Esophagus squamous epithelium (tissue), 5 donors: Measurements from ENCODE around the gene PARVA. TPM values are rescaled to one million over a fixed set of nuclear protein-coding genes. Genes with fewer than 3 reads are reported as not detected.

ENCODE experiments used
- DNase-seq: peaks from one replicate; lab custom pipeline; 2025; lab: John Stamatoyannopoulos, UW
- H3K27ac ChIP-seq, 4 donors: fragments of 200-600 bp; sonication (generic); one replicate each; pipeline ENCODE4 v1.5.1; 2016 to 2019; ENCODE audit warnings: mild to moderate bottlenecking in 1 of 4
- H3K27me3 ChIP-seq, 4 donors: fragments of 200-600 bp; sonication (generic); 1 replicate in 3 of 4; 2 replicates in 1 of 4; pipeline versions ENCODE4 v1.5.1 to v1.6.0; 2017 to 2021; ENCODE audit warnings: antibody characterized with exemption in 1 of 4
- H3K36me3 ChIP-seq, 3 donors: fragments of 200-600 bp; sonication (generic); one replicate each; pipeline ENCODE4 v1.5.1; 2016 to 2019
- H3K4me1 ChIP-seq, 3 donors: fragments of 200-600 bp; sonication (generic); one replicate each; pipeline ENCODE4 v1.5.1; 2017 to 2019
- H3K4me3 ChIP-seq, 4 donors: fragments of 200-600 bp; sonication (generic); 1 replicate in 3 of 4; 2 replicates in 1 of 4; pipeline ENCODE4 v1.5.1; 2016 to 2019; ENCODE audit warnings: mild to moderate bottlenecking in 2 of 4, moderate library complexity in 1 of 4
- H3K9me3 ChIP-seq, 3 donors: fragments of 200-600 bp; sonication (generic); one replicate each; pipeline ENCODE4 v1.5.1; 2016 to 2019
- CTCF ChIP-seq, 6 experiments: fragments of 450-650 bp in 4 of 6; fragments of 200-600 bp in 2 of 6; sonication (generic) in 2 of 6; IDR thresholded peaks; one replicate each; pipeline ENCODE4 v1.5.1; 2016 to 2019; ENCODE audit warnings: antibody characterized with exemption in 6 of 6, mild to moderate bottlenecking in 4 of 6, moderate library complexity in 4 of 6
- POLR2A ChIP-seq, 4 donors: fragments of 450-650 bp; IDR thresholded peaks; one replicate each; pipeline ENCODE4 v1.6.1; 2017; ENCODE audit warnings: antibody characterized with exemption in 4 of 4, mild to moderate bottlenecking in 4 of 4, moderate library complexity in 3 of 4
- WGBS, 2 donors: methylation state at CpG; one replicate each; pipeline ENCODE4 v1.1.5; 2018; 5-methylcytosine and 5-hydroxymethylcytosine counted together
- intact Hi-C: fragments of 100-400 bp; cut with DNase I; formaldehyde crosslinking; loops from one replicate; pipeline ENCODE4 v1.15.0; 2022
- total RNA-seq, 4 donors: library from RNA; depleted of rRNA; stranded (reverse); fragments of >200 nt; gene quantifications; one replicate each; pipeline ENCODE4 v1.1.0, GENCODE V29; 2016
- donor health status: DM: yes; HTN: yes; CAD: no.

Gene PARVA
- total RNA-seq, 4 donors from 2014 or later, result 8.6 to 66.9 (median 16.2) TPM

GRCh38 chr11:12430954-12431595 lies 53.7 kb downstream of the PARVA start:
- Histone ChIP-seq H3K4me3 (peak overlapping the region in 1 of 4 donors; percentile 18), H3K36me3 (no peaks in the 10 kb centered on the region), H3K27ac (peak overlapping the region; percentile 68 to 88 (median 86)), H3K27me3 (no peaks in the 10 kb centered on the region), H3K9me3 (no peaks in the 10 kb centered on the region), H3K4me1 (peaks cover 9 to 70% (median 27%) of the 10 kb centered on the region in 3 donors)
- no peak for DNase-seq
- intact Hi-C loops, result no loop called here
- TF ChIP-seq POLR2A (IDR thresholded peaks at IDR 0.05) (no peak), CTCF (IDR thresholded peaks at IDR 0.05) (no peak)
- 18 to 20% methylated on average over 5 of the region's 5 CpGs for WGBS, 2 donors

GRCh38 chr11:12432507-12432906 lies 55.1 kb downstream of the PARVA start:
- no peak for DNase-seq
- peaks cover 9 to 84% (median 27%) of the 10 kb centered on the region in 3 donors for H3K4me1 ChIP-seq
- intact Hi-C loops, result no loop called here
- WGBS, 2 donors, result 83 to 94% methylated on average over 6 of the region's 6 CpGs
- no peaks in the 10 kb centered on the region for H3K36me3 ChIP-seq
- H3K9me3 ChIP-seq, result no peaks in the 10 kb centered on the region
- H3K4me3 ChIP-seq, result no peak overlapping the region
- no peaks in the 10 kb centered on the region for H3K27me3 ChIP-seq
- TF ChIP-seq POLR2A (IDR thresholded peaks at IDR 0.05) (no peak), CTCF (IDR thresholded peaks at IDR 0.05) (no peak)
- peak overlapping the region in 3 of 4 donors; percentile 87 to 88 (median 87) for H3K27ac ChIP-seq

GRCh38 chr11:12433121-12433520 lies 55.8 kb downstream of the PARVA start:
- DNase-seq, result no peak
- 60 to 71% methylated on average over 3 of the region's 3 CpGs for WGBS, 2 donors
- no peak for TF ChIP-seq CTCF (IDR thresholded peaks at IDR 0.05)
- TF ChIP-seq POLR2A (IDR thresholded peaks at IDR 0.05), result no peak

GRCh38 chr11:12433571-12434324 lies 56.4 kb downstream of the PARVA start:
- H3K9me3 ChIP-seq, result no peaks in the 10 kb centered on the region
- no peak for DNase-seq
- peak overlapping the region; percentile 61 to 88 (median 87) for H3K27ac ChIP-seq
- H3K4me3 ChIP-seq, result no peak overlapping the region
- intact Hi-C loops, result no loop called here
- TF ChIP-seq POLR2A (IDR thresholded peaks at IDR 0.05) (no peak), CTCF (IDR thresholded peaks at IDR 0.05) (no peak)
- H3K27me3 ChIP-seq, result no peaks in the 10 kb centered on the region
- WGBS, 2 donors, result 65 to 75% methylated on average over 13 to 16 of the region's 16 CpGs
- no peaks in the 10 kb centered on the region for H3K36me3 ChIP-seq
- peaks cover 9 to 84% (median 27%) of the 10 kb centered on the region in 3 donors for H3K4me1 ChIP-seq

More at GRCh38 chr11:12433121-12433520, 55.8 kb downstream of the PARVA start:
- Histone ChIP-seq H3K27me3 (no peaks in the 10 kb centered on the region), H3K36me3 (no peaks in the 10 kb centered on the region), H3K4me1 (peaks cover 9 to 84% (median 27%) of the 10 kb centered on the region in 3 donors), H3K4me3 (no peak overlapping the region), H3K27ac (peak overlapping the region in 3 of 4 donors; percentile 87 to 88 (median 87)), H3K9me3 (no peaks in the 10 kb centered on the region)
- intact Hi-C loops, result no loop called here

GRCh38 chr11:12434325-12434654 lies 56.9 kb downstream of the PARVA start:
- Histone ChIP-seq H3K4me1 (peaks cover 9 to 82% (median 27%) of the 10 kb centered on the region in 3 donors), H3K27ac (peak overlapping the region; percentile 61 to 88 (median 87)), H3K27me3 (no peaks in the 10 kb centered on the region), H3K36me3 (no peaks in the 10 kb centered on the region), H3K9me3 (no peaks in the 10 kb centered on the region), H3K4me3 (no peak overlapping the region)
- intact Hi-C loops, result no loop called here
- 80 to 81% methylated on average over 4 of the region's 4 CpGs for WGBS, 2 donors
- no peak for DNase-seq
- TF ChIP-seq CTCF (IDR thresholded peaks at IDR 0.05) (no peak), POLR2A (IDR thresholded peaks at IDR 0.05) (no peak)
